ENCODE results near the gene SMPX.

- TF ChIP-seq CTCF (conservative IDR thresholded peaks at IDR 0.05) (no peak), EZH2 (IDR thresholded peaks at IDR 0.05; ENCODE audit: low read depth) (no peak)
Observed at GRCh38 chrX:21683941-21684340, 74.0 kb downstream of the SMPX start.
